GM12891 (cell line): ENCODE data around the gene FOXF1.

Source experiments
- DNase-seq: peaks from one replicate; pipeline ENCODE4 v3.0.0; 2011; ENCODE audit warnings: low spot score; ENCODE audit not compliant: insufficient read length
- FAIRE-seq: peaks from 2 replicates; lab custom pipeline; 2011; peaks lifted over from hg19 to GRCh38; lab: Jason Lieb, UNC
- PAX5 ChIP-seq: IDR thresholded peaks from 2 replicates; pipeline ENCODE4 v1.6.1; 2011; ENCODE audit warnings: low read length, moderate library complexity, mild to moderate bottlenecking; ENCODE audit not compliant: insufficient read depth, severe bottlenecking
- POLR2A ChIP-seq: IDR thresholded peaks from 2 replicates; pipeline ENCODE4 v1.6.1; 2011; ENCODE audit warnings: low read depth, low read length, control low read depth
- POLR2AphosphoS5 ChIP-seq: IDR thresholded peaks from 2 replicates; pipeline ENCODE4 v1.6.1; 2011; ENCODE audit warnings: low read depth, low read length, control low read depth
- POU2F2 ChIP-seq: IDR thresholded peaks from 2 replicates; pipeline ENCODE4 v1.6.1; 2011; ENCODE audit warnings: low read depth, mild to moderate bottlenecking, control low read depth, low read length, moderate library complexity
- SPI1 ChIP-seq: IDR thresholded peaks from 2 replicates; pipeline ENCODE4 v1.6.1; 2011; ENCODE audit warnings: low read depth, low read length, control low read depth
- TAF1 ChIP-seq: IDR thresholded peaks from 2 replicates; pipeline ENCODE4 v1.6.1; 2011; ENCODE audit warnings: low read depth, low read length, control low read depth

Gene FOXF1

DNA sequence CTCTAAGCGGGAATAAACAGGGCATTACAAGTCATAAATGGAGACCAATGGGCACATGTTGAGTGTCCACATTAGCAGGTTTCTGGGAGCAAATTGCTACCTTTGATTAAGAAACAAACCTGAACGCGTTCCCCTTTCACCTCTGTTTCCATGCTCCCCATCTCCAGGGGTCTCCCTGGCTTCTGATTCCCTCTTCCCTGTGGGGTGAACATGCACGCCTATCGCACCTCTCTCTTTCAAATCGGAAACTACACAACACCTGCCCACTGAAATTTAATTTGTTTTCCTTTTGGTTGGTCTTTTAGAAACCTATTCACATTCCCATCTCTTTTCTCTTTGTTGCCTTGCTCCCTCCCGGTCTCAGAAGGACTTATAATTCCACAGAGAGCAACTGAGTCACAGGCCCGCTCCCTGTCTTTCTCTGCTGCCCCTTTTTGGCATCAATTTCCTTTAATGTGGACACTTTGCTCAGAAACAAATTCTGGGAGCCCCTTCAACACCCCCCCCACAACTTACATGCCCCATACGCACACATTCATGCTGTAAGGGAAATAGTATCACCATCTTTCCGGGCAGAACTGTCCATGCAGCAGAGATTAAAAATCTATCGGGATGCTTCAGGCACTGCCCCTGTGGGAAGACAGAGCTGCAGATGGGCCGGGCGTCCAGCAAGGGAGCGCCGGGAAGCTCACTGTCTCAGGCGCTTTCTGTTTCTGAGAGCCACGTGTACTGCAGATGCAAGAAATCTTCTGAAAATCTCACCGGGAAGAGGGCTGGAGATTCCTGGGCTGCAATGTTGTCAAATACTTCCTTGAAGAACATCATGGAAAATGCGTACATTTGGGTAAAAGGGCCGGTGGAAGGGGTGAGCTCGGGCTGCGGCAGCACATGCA is 7.2 kb upstream of the FOXF1 start:
- FAIRE-seq (no peak), DNase-seq (no peak)
- TF ChIP-seq POLR2AphosphoS5 (no peak), PAX5 (no peak), TAF1 (no peak), SPI1 (no peak), POLR2A (no peak), POU2F2 (no peak)

DNA sequence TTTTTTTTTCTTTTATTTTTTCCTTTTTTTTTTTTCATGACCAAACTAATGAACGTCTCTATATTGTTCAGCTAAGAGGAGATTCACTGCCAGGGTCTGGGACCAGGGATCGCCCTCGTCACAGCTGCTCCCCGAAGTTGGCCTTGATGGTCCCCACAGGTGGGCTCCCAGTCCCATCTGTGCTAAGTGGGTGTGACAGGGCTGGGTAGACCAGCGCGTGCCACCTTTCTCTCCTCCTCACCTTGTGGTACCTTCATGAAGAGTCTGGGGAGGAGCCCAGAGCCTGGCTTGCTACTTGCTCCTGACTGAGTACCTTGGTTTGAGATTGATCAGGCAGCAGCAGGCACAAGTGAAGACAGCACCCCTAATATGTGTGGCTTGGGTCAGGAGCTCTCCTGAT is 6.5 kb upstream of the FOXF1 start:
- TF ChIP-seq TAF1 = no peak
- FAIRE-seq (no peak), DNase-seq (no peak)

DNA sequence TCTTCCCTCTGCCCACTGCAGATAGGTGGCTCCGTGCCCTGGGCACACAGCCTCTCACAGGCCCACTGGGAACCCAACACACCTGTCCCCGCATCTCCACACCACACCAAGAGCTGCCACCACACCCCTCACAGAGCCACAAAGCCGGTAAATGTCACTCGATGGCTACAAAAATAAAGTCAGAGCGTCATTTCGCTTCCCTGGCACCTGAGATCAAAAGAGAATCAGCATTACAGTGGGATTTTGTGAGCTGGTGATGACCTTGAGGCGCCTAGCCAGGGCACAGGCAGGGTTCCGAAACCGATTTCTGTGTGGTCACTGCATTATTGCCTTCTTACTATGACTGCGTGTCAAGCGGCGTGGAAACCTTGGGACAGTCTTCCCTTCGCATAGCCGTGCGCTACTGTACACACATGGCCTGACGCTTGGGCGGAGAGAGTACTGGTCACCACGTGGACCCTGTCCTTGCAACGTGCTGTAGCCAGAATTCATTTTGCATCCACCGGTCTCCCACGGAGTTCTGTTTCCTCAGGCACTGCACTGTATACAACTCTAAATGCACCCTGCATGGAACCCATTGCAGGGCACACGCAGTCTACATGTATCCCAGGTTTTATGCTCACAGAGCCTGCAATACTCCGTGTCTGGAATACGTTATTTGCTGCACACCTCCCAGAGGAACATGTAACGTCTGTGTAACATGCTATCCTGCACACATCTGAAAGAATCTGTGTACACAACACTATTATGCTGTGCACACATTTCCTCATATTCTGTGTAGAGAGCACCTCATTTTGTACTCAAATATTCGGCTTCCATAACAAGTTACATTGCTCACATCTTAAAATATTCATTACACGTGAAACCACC is 5.8 kb upstream of the FOXF1 start:
- DNase-seq (no peak), FAIRE-seq (no peak)
- TF ChIP-seq POLR2AphosphoS5 = no peak
- no peak for TF ChIP-seq POU2F2
- TF ChIP-seq TAF1 = no peak
- no peak for TF ChIP-seq POLR2A
- TF ChIP-seq PAX5 = no peak
- no peak for TF ChIP-seq SPI1

DNA sequence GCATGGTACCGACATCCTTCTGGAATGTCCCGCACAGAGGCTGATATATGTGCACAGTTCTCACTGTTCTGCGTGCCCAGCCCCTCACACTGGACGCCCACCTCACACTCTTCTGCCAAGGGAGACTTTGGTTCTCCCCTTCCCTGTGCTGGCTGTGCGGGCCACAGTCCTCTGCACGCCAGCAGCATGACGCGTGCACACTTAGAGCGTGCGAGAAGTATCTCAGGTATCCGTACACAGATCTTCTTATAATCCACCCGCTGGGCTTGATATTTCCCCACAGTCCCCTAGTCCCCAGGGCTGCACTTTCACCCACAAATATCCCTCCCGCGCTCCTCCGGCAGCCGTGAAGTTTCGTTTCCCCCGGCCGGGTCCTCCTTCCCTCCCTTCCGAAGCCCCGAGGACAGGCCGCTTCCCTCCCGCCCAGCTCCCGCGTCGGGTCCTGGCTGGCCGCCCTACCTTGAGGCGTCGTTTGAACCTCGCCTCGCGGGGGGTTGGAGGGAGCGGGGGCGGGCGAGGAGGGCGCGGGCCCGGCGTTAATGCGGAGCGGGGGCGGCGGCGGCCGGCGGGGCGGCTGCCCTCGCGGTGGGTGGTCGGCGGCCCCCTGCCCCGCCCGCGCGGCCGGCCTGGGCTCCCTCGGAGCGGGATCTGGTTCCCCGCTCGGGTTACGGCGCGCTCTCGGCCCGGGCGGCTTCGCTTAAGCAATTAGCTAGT is 5.0 kb upstream of the FOXF1 start:
- no peak for FAIRE-seq
- DNase-seq = no peak
- TF ChIP-seq TAF1 (no peak), POU2F2 (no peak), POLR2AphosphoS5 (no peak), PAX5 (no peak), SPI1 (no peak), POLR2A (no peak)

DNA sequence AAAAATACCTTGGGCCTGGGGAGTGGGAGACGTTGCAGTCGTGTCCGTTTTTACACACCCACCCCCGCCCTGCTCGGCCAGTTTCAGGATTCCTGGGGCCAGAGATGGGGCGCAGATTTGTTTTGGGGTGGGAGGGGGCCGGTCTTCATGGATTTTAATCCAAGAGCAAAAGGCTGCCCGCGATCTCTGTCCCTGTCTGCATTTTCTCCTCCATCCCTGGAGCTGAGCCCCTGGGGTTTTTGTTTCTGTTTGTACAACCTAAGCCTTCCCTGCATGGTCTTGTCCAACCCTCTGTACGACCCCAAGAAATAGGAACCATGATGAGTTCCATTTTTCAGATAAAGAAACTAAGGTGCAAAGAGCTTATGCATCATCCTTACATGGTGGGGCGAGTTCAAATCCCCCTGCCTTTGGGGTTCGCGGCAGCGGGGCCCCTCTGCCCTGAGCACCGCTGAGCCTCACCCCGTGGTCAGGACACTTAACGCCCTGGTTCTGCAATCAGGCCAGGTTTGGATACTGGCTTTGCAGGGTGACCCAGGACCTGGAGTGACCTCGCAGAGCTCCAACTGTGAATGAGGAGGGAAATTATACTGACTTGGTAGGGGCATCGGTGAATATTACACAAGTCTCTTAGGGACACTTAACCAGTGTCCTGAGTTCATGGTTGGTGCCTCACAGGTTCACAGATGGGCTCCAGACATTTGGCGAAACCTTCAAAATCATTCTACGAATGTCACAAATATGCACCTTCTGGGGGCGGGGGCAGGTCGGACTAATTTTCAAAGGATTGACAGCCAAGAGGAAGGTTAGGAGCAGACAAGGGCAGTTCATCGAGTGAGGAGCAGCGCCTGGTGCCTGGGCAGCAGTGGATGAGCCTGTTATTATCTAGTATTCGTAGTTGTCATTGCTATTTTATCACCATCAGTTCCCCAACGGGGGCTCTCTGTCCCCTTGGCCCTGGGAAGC is 4.1 kb upstream of the FOXF1 start:
- TF ChIP-seq SPI1 (no peak), POLR2AphosphoS5 (no peak), PAX5 (no peak), POLR2A (no peak), POU2F2 (no peak), TAF1 (no peak)
- DNase-seq (no peak), FAIRE-seq (no peak)

DNA sequence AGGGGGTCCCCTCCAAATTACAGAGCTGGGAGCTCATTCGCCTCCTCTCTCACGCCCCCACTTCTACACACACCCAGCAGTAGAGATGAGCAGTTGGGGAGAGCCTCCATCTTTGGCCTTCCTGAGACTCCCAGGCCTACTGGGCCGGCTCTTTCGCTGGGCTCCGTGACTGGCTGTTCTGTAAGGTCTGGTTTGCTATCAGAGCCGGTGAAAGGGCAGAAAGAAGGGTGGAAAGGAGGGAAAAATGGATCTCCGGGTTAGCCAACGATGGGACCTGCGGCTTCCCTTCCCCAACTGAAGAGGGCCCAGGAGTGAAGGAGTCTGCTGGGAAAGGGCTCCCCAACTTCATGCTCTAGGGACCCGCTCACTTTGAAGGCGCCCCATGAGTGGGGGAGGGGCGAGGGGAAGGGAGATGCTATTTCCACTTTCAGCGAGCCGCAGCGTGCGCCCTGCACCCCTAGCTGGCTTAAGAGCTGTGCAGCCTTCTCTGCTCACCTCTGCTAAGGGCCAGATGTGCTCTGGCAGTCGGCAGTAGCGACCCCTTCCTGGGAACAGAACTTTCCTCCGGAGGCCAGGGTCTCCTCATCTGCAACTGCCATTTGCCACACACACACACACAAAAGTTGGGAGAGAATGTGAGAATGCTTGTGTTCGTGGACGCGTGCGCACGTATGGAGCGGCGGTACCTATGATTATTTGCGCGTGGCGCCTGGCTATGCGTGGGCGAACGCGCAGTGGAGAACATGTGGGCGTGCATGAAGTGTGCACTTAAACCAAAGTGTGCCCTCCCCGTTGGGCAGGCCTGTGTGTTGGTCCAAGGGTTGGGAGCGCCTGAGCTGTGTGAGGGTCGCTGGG is 2.9 kb upstream of the FOXF1 start:
- DNase-seq = no peak
- FAIRE-seq = no peak
- no peak for TF ChIP-seq TAF1
- TF ChIP-seq POU2F2 = no peak
- TF ChIP-seq PAX5 = no peak
- no peak for TF ChIP-seq POLR2AphosphoS5
- no peak for TF ChIP-seq SPI1
- no peak for TF ChIP-seq POLR2A

DNA sequence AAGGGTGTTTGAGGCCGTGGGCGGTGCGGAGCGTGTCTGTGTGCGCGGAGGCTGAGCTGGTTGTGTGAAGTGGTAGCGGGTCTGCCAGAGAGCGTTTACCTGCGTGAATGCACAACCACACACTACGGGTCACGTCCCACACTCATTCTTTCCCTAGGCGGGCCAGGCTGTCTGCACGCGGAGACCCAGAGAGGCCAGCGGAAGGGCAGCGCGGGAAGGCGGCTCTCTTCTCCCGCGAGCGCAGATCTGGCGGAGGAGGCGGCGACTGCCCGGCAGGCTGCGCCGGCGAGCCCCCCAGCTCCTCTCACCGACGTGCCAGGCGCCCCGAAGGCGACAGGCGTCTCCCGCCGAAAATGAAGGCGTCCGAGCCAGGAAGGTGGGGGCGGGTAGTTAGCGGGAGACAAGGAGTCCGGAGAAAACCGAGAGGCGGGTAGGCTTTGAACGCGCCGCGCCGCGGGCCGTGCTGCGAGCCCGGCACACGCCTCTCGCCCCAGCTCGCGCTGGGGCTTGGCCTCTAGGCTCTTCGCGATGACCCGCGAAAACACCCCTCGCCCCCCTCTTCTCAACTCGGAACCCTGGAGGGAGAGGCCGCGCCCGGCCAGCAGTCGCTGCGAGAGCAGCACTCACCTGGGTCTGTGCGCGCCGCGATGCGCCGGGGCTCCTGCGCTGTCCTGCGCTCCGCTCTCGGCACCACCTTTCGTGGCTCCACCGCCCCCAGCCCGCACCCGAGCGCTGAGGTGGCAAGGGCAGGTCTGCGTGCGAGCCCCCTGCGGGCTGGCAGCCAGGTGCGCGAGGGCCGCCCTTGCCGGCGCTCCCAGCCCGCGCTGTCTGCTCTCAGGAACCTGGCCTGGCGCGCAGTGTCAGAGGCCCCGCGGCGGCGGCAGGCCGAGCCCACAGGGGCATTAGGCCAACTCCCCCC is 2.0 kb upstream of the FOXF1 start:
- TF ChIP-seq POU2F2 (no peak), SPI1 (no peak), POLR2AphosphoS5 (no peak), POLR2A (no peak), PAX5 (no peak), TAF1 (no peak)
- DNase-seq (no peak), FAIRE-seq (no peak)
